KOPT-K1 (cell line): ENCODE results near the gene TBC1D3G.
"Not testable (repeated sequence)": the region's sequence is repeated elsewhere in the genome, so short reads cannot be mapped to it uniquely, and the experiment has no call there.

Source experiments
- H3K27ac ChIP-seq: fragments of 200-600 bp; sonication (generic); 2 replicates; pipeline ENCODE4 v1.5.1; 2016; ENCODE audit warnings: antibody characterized with exemption, mild to moderate bottlenecking, low read depth, low read length; ENCODE audit not compliant: poor library complexity, severe bottlenecking
- H3K36me3 ChIP-seq: fragments of 200-600 bp; sonication (generic); 2 replicates; pipeline ENCODE4 v1.5.1; 2017; ENCODE audit warnings: antibody characterized with exemption, mild to moderate bottlenecking, low read length, moderate library complexity; ENCODE audit not compliant: insufficient read depth
- H3K9me3 ChIP-seq: fragments of 200-600 bp; sonication (generic); 2 replicates; pipeline ENCODE4 v1.5.1; 2017; ENCODE audit warnings: antibody characterized with exemption, low read length, mild to moderate bottlenecking; ENCODE audit not compliant: insufficient read depth, poor library complexity, severe bottlenecking

Gene TBC1D3G

GRCh38 chr17:36323584-36323983 lies at the start of gene TBC1D3G:
Gene TBC1D3G, plus strand, starts transcription at chr17:36323884. Its CDS starts 1,528 bp downstream, at chr17:36325412.
- H3K27ac ChIP-seq, H3K36me3 ChIP-seq: not testable (repeated sequence)

GRCh38 chr17:36283256-36283655 lies 40.4 kb upstream of the TBC1D3G start:
- not testable (repeated sequence) for H3K36me3 ChIP-seq, H3K27ac ChIP-seq, H3K9me3 ChIP-seq

More at GRCh38 chr17:36323584-36323983, at the start of gene TBC1D3G:
- H3K9me3 ChIP-seq = not testable (repeated sequence)

- H3K36me3 ChIP-seq, H3K27ac ChIP-seq, H3K9me3 ChIP-seq: not testable (repeated sequence)
These were observed 39.5 kb upstream of the TBC1D3G start for GRCh38 chr17:36284219-36284618.

GRCh38 chr17:36289965-36290612 lies 33.6 kb upstream of the TBC1D3G start:
- not testable (repeated sequence) for H3K9me3 ChIP-seq, H3K27ac ChIP-seq, H3K36me3 ChIP-seq

- H3K9me3 ChIP-seq, H3K27ac ChIP-seq, H3K36me3 ChIP-seq: not testable (repeated sequence)
These were observed 28.5 kb upstream of the TBC1D3G start for GRCh38 chr17:36295161-36295560.

GRCh38 chr17:36315736-36316135 lies 7.9 kb upstream of the TBC1D3G start:
- not testable (repeated sequence) for H3K9me3 ChIP-seq, H3K27ac ChIP-seq, H3K36me3 ChIP-seq

- not testable (repeated sequence) for H3K27ac ChIP-seq, H3K36me3 ChIP-seq, H3K9me3 ChIP-seq
These were observed 38.8 kb downstream of the TBC1D3G start for GRCh38 chr17:36362496-36362895.

- not testable (repeated sequence) for H3K27ac ChIP-seq, H3K9me3 ChIP-seq, H3K36me3 ChIP-seq
These were observed 52.3 kb downstream of the TBC1D3G start for GRCh38 chr17:36375938-36376337.
